Suprapubic skin (tissue), 4 donors: ENCODE measurements around the gene MMAB. TPM values are rescaled to one million over a fixed set of nuclear protein-coding genes. Genes with fewer than 3 reads are reported as not detected.

Experiments
- DNase-seq, 2 donors: peaks; one replicate each; pipeline ENCODE4 v3.0.0-alpha.2; 2019; ENCODE audit warnings: low spot score in 2 of 2
- H3K27ac ChIP-seq: fragments of 200-600 bp; sonication (generic); one replicate; pipeline ENCODE4 v1.5.1; 2019
- H3K27me3 ChIP-seq: fragments of 200-600 bp; sonication (generic); one replicate; pipeline ENCODE4 v1.5.1; 2019
- H3K36me3 ChIP-seq: fragments of 200-600 bp; sonication (generic); one replicate; pipeline ENCODE4 v1.5.1; 2019
- H3K4me1 ChIP-seq: fragments of 200-600 bp; sonication (generic); one replicate; pipeline ENCODE4 v1.5.1; 2019
- H3K4me3 ChIP-seq: fragments of 200-600 bp; sonication (generic); one replicate; pipeline ENCODE4 v1.5.1; 2019; ENCODE audit warnings: mild to moderate bottlenecking
- H3K9me3 ChIP-seq: fragments of 200-600 bp; sonication (generic); one replicate; pipeline ENCODE4 v1.5.1; 2019
- EP300 ChIP-seq: sonication (generic); formaldehyde crosslinking; IDR thresholded peaks from one replicate; pipeline ENCODE4 v1.6.1; 2017; ENCODE audit warnings: antibody characterized with exemption
- POLR2A ChIP-seq, 2 donors: fragments of 450-650 bp; IDR thresholded peaks; one replicate each; pipeline ENCODE4 v1.6.1; 2017; ENCODE audit warnings: antibody characterized with exemption in 2 of 2, mild to moderate bottlenecking in 2 of 2, moderate library complexity in 2 of 2
- POLR2AphosphoS5 ChIP-seq, 3 donors: sonication (generic); formaldehyde crosslinking; IDR thresholded peaks; one replicate each; pipeline ENCODE4 v1.6.1; 2017; ENCODE audit warnings: antibody characterized with exemption in 3 of 3
- WGBS: methylation state at CpG from one replicate; pipeline ENCODE4 v1.1.5; 2018; 5-methylcytosine and 5-hydroxymethylcytosine counted together
- total RNA-seq, 4 donors: library from RNA; depleted of rRNA; stranded (reverse); fragments of >200 nt; gene quantifications; one replicate each; pipeline ENCODE4 v1.1.0, GENCODE V29; 2016
- TF ChIP-seq, protein P1 (sequence below), 2 donors: fragments of 200-600 bp in 1 of 2; fragments of 450-650 bp in 1 of 2; sonication (generic) in 1 of 2; IDR thresholded peaks; one replicate each; pipeline ENCODE4 v1.5.1; 2016 to 2019; ENCODE audit warnings: antibody characterized with exemption in 2 of 2, mild to moderate bottlenecking in 1 of 2, moderate library complexity in 1 of 2

The MMAB gene
- total RNA-seq, 4 donors from 2014 or later: 17.1 to 37.2 (median 24.5) TPM

DNA sequence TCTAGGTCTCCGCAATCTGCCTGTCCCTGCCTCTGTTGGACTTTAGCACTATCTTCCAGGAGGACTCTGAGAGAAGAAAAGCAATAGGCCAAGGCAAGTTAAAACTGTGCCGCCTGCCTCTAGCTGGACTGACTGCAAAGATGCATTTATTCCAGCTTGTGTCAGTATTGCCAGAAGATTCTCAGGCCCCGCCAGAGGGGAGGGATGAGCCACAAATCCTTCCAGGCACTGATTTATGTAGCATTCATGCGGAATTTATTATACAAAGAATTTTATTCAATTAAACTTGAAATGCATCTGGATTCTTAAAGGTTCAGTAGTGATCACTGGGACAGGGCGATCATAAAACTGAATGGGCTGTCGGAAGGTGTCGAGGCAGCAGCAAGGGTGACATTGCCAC, 19.8 kb downstream of the MMAB start:
- peaks cover 10% of the 10 kb centered on the region for H3K27me3 ChIP-seq
- H3K4me1 ChIP-seq: peaks cover 12% of the 10 kb centered on the region
- H3K4me3 ChIP-seq: no peak overlapping the region
- H3K36me3 ChIP-seq: peaks cover 18% of the 10 kb centered on the region
- no peak for DNase-seq
- no peak overlapping the region for H3K27ac ChIP-seq
- TF ChIP-seq EP300 (no peak), POLR2AphosphoS5 (IDR thresholded peaks at IDR 0.05) (no peak), POLR2A (IDR thresholded peaks at IDR 0.05) (no peak)
- WGBS: 42% methylated on average over 7 of the region's 7 CpGs
- H3K9me3 ChIP-seq: no peaks in the 10 kb centered on the region

DNA sequence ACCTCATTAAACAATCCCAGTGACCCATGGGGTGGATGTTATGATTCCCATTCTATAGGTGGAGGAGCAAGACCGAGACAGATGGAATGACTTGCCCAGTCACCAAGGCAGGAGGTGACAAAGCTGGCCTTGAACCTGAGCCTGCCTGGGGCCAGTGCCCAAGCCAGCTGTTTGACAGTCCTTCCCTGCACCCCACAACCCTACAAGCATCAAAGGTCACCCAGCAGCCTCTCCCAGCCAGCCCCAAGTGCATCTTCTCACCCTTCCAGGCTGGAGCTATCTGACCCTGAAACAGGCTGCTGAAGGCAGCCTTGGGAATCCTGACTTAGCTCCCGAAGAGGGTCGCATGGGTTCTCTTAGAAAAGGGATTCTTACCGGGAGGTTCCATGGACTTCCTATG, 20.3 kb downstream of the MMAB start:
- H3K36me3 ChIP-seq: peaks cover 13% of the 10 kb centered on the region
- no peaks in the 10 kb centered on the region for H3K9me3 ChIP-seq
- H3K4me1 ChIP-seq: peaks cover 12% of the 10 kb centered on the region
- DNase-seq: no peak
- WGBS: 77% methylated on average over 4 of the region's 4 CpGs
- H3K4me3 ChIP-seq: no peak overlapping the region
- peaks cover 10% of the 10 kb centered on the region for H3K27me3 ChIP-seq
- no peak overlapping the region for H3K27ac ChIP-seq
- no peak for TF ChIP-seq POLR2A (IDR thresholded peaks at IDR 0.05)
- TF ChIP-seq, protein P1, sequence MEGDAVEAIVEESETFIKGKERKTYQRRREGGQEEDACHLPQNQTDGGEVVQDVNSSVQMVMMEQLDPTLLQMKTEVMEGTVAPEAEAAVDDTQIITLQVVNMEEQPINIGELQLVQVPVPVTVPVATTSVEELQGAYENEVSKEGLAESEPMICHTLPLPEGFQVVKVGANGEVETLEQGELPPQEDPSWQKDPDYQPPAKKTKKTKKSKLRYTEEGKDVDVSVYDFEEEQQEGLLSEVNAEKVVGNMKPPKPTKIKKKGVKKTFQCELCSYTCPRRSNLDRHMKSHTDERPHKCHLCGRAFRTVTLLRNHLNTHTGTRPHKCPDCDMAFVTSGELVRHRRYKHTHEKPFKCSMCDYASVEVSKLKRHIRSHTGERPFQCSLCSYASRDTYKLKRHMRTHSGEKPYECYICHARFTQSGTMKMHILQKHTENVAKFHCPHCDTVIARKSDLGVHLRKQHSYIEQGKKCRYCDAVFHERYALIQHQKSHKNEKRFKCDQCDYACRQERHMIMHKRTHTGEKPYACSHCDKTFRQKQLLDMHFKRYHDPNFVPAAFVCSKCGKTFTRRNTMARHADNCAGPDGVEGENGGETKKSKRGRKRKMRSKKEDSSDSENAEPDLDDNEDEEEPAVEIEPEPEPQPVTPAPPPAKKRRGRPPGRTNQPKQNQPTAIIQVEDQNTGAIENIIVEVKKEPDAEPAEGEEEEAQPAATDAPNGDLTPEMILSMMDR (IDR thresholded peaks at IDR 0.05): no peak
- TF ChIP-seq POLR2AphosphoS5 (IDR thresholded peaks at IDR 0.05): no peak
- TF ChIP-seq EP300: no peak

DNA sequence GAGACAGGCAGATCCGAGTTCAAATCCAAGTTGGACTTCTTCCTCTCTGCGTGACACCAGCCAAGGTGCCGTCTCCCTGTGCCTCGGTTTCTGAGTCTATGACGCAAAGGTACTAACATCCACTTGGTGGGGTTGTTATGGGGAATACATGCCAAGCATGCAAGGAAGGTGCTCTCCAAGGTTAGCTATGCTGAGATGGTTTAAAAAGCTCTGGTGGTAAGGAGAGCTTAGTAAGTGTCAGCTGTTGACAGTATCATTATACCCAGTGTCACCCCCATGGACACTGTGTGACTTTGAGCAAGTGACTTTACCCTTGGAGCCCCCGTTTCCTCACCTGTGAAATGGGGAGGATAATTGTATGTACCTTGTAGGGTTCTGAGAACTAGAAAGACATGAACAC, 22.2 kb downstream of the MMAB start:
- DNase-seq: no peak
- H3K4me3 ChIP-seq: no peak overlapping the region
- peaks cover 21% of the 10 kb centered on the region for H3K27me3 ChIP-seq
- TF ChIP-seq POLR2A (IDR thresholded peaks at IDR 0.05) (no peak), EP300 (no peak), POLR2AphosphoS5 (IDR thresholded peaks at IDR 0.05) (no peak)
- TF ChIP-seq, protein P1 (IDR thresholded peaks at IDR 0.05): no peak
- no peak overlapping the region for H3K27ac ChIP-seq
- H3K36me3 ChIP-seq: no peaks in the 10 kb centered on the region
- peaks cover 12% of the 10 kb centered on the region for H3K4me1 ChIP-seq
- WGBS: 91% methylated on average over 6 of the region's 6 CpGs
- no peaks in the 10 kb centered on the region for H3K9me3 ChIP-seq

DNA sequence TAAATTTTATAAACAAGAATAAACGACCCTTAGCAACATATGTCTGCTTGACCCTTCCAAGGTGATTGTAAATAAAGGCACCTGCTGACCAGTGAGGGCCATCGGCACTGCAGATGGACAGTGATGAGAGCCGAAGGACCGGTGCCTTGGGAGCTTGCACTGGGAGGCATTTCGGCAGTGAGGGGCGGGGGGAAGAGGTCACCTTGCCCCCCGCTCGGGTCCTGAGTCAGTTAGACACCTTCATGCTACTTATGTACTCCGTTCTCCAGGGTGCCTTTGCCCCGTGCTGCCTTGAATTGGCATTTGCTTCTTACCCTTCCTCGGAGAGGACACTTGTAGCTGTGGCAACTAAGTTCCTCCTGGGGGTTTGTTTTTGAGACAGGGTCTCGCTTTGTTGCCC, 23.0 kb downstream of the MMAB start:
- Histone ChIP-seq H3K9me3 (no peaks in the 10 kb centered on the region), H3K4me3 (no peak overlapping the region), H3K4me1 (peaks cover 17% of the 10 kb centered on the region), H3K36me3 (no peaks in the 10 kb centered on the region), H3K27me3 (peaks cover 21% of the 10 kb centered on the region), H3K27ac (no peak overlapping the region)
- no peak for DNase-seq
- 71% methylated on average over 12 of the region's 12 CpGs for WGBS
- no peak for TF ChIP-seq POLR2A (IDR thresholded peaks at IDR 0.05)
- TF ChIP-seq EP300: no peak
- TF ChIP-seq POLR2AphosphoS5 (IDR thresholded peaks at IDR 0.05): no peak
- TF ChIP-seq, protein P1 (IDR thresholded peaks at IDR 0.05): no peak

DNA sequence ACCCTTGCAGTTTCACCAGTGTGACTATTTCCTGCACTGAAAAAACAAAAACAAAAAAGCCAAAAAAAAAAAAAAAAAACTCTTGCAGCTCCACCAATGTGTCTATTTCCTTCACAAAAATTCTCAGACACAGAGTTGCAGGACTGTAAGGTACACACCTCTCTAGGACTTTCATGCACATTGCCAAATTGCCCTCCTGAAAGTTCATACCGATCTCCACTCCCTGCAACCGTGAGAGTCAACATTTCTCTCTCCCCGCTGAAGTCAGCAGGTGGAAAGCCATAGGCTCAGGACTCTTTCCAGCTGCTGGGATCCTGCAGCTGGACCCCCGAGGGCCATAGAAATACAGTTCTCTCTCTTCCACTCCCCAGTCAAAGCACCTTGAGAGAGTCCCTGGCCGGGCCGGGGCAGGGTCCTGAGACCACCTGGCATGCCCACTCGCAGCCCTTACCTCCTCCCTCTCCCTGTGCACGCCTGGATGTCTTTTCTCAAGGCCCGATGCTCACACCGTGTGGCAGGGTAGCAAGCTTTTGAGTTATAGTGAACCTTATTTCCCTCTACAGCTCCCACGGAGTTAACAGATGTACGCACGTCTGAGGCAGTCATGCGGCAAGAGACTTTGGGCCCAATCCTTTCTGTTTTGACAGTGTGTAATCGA, 23.6 kb downstream of the MMAB start:
- TF ChIP-seq, protein P1 (IDR thresholded peaks at IDR 0.05): no peak
- TF ChIP-seq EP300 (no peak), POLR2A (IDR thresholded peaks at IDR 0.05) (no peak), POLR2AphosphoS5 (IDR thresholded peaks at IDR 0.05) (no peak)
- H3K4me1 ChIP-seq: peaks cover 23% of the 10 kb centered on the region
- 53% methylated on average over 15 of the region's 15 CpGs for WGBS
- H3K36me3 ChIP-seq: no peaks in the 10 kb centered on the region
- peaks cover 21% of the 10 kb centered on the region for H3K27me3 ChIP-seq
- no peak overlapping the region for H3K27ac ChIP-seq
- H3K4me3 ChIP-seq: no peak overlapping the region
- no peak for DNase-seq
- no peaks in the 10 kb centered on the region for H3K9me3 ChIP-seq
